Suprapubic skin (tissue), 4 donors: Measurements from ENCODE around the gene CROCC2. TPM values are rescaled to one million over a fixed set of nuclear protein-coding genes. Genes with fewer than 3 reads are reported as not detected.

Experiments
- DNase-seq, 2 donors: peaks; one replicate each; pipeline ENCODE4 v3.0.0-alpha.2; 2019; ENCODE audit warnings: low spot score in 2 of 2
- H3K27ac ChIP-seq: fragments of 200-600 bp; sonication (generic); one replicate; pipeline ENCODE4 v1.5.1; 2019
- H3K27me3 ChIP-seq: fragments of 200-600 bp; sonication (generic); one replicate; pipeline ENCODE4 v1.5.1; 2019
- H3K36me3 ChIP-seq: fragments of 200-600 bp; sonication (generic); one replicate; pipeline ENCODE4 v1.5.1; 2019
- H3K4me1 ChIP-seq: fragments of 200-600 bp; sonication (generic); one replicate; pipeline ENCODE4 v1.5.1; 2019
- H3K4me3 ChIP-seq: fragments of 200-600 bp; sonication (generic); one replicate; pipeline ENCODE4 v1.5.1; 2019; ENCODE audit warnings: mild to moderate bottlenecking
- H3K9me3 ChIP-seq: fragments of 200-600 bp; sonication (generic); one replicate; pipeline ENCODE4 v1.5.1; 2019
- CTCF ChIP-seq, 2 donors: fragments of 200-600 bp in 1 of 2; fragments of 450-650 bp in 1 of 2; sonication (generic) in 1 of 2; IDR thresholded peaks; one replicate each; pipeline ENCODE4 v1.5.1; 2016 to 2019; ENCODE audit warnings: antibody characterized with exemption in 2 of 2, mild to moderate bottlenecking in 1 of 2, moderate library complexity in 1 of 2
- EP300 ChIP-seq: sonication (generic); formaldehyde crosslinking; IDR thresholded peaks from one replicate; pipeline ENCODE4 v1.6.1; 2017; ENCODE audit warnings: antibody characterized with exemption
- POLR2A ChIP-seq, 2 donors: fragments of 450-650 bp; IDR thresholded peaks; one replicate each; pipeline ENCODE4 v1.6.1; 2017; ENCODE audit warnings: antibody characterized with exemption in 2 of 2, mild to moderate bottlenecking in 2 of 2, moderate library complexity in 2 of 2
- POLR2AphosphoS5 ChIP-seq, 3 donors: sonication (generic); formaldehyde crosslinking; IDR thresholded peaks; one replicate each; pipeline ENCODE4 v1.6.1; 2017; ENCODE audit warnings: antibody characterized with exemption in 3 of 3
- WGBS: methylation state at CpG from one replicate; pipeline ENCODE4 v1.1.5; 2018; 5-methylcytosine and 5-hydroxymethylcytosine counted together
- total RNA-seq, 4 donors: library from RNA; depleted of rRNA; stranded (reverse); fragments of >200 nt; gene quantifications; one replicate each; pipeline ENCODE4 v1.1.0, GENCODE V29; 2016

Gene CROCC2
- total RNA-seq, 4 donors from 2014 or later: not detected

- no peaks in the 10 kb centered on the region for H3K27me3 ChIP-seq
- TF ChIP-seq POLR2AphosphoS5 (IDR thresholded peaks at IDR 0.05) (no peak), EP300 (no peak), CTCF (IDR thresholded peaks at IDR 0.05) (no peak)
- peaks cover 36% of the 10 kb centered on the region for H3K4me1 ChIP-seq
- no peaks in the 10 kb centered on the region for H3K36me3 ChIP-seq
- H3K4me3 ChIP-seq: no peak overlapping the region
- 84% methylated on average over 9 of the region's 14 CpGs for WGBS
- DNase-seq: no peak
- no peak overlapping the region for H3K27ac ChIP-seq
- H3K9me3 ChIP-seq: no peaks in the 10 kb centered on the region
These were observed 15.4 kb upstream of the CROCC2 start for GRCh38 chr2:240890691-240891090.

GRCh38 chr2:240891492-240892340, 14.4 kb upstream of the CROCC2 start:
- DNase-seq: no peak
- TF ChIP-seq POLR2AphosphoS5 (IDR thresholded peaks at IDR 0.05) (no peak), EP300 (no peak), POLR2A (IDR thresholded peaks at IDR 0.05) (no peak), CTCF (IDR thresholded peaks at IDR 0.05) (no peak)
- WGBS: 78% methylated on average over 16 of the region's 20 CpGs
- H3K27ac ChIP-seq: no peak overlapping the region
- H3K27me3 ChIP-seq: no peaks in the 10 kb centered on the region
- H3K4me1 ChIP-seq: peaks cover 45% of the 10 kb centered on the region
- no peaks in the 10 kb centered on the region for H3K36me3 ChIP-seq
- H3K4me3 ChIP-seq: no peak overlapping the region
- H3K9me3 ChIP-seq: no peaks in the 10 kb centered on the region

- Histone ChIP-seq H3K4me3 (peak overlapping the region; percentile 21), H3K4me1 (peaks cover 51% of the 10 kb centered on the region), H3K36me3 (no peaks in the 10 kb centered on the region), H3K27me3 (no peaks in the 10 kb centered on the region), H3K9me3 (no peaks in the 10 kb centered on the region), H3K27ac (peak overlapping the region; percentile 34)
- TF ChIP-seq EP300 (no peak), POLR2A (IDR thresholded peaks at IDR 0.05) (no peak), CTCF (IDR thresholded peaks at IDR 0.05) (no peak), POLR2AphosphoS5 (IDR thresholded peaks at IDR 0.05) (no peak)
- 64% methylated on average over 7 of the region's 9 CpGs for WGBS
- DNase-seq: no peak
These were observed 13.8 kb upstream of the CROCC2 start for GRCh38 chr2:240892356-240892755.

GRCh38 chr2:240892925-240893324, 13.2 kb upstream of the CROCC2 start:
- H3K4me1 ChIP-seq: peaks cover 57% of the 10 kb centered on the region
- no peaks in the 10 kb centered on the region for H3K36me3 ChIP-seq
- no peaks in the 10 kb centered on the region for H3K27me3 ChIP-seq
- no peak for TF ChIP-seq POLR2A (IDR thresholded peaks at IDR 0.05)
- WGBS: 86% methylated on average over 1 of the region's 12 CpGs
- DNase-seq: no peak
- H3K27ac ChIP-seq: peak overlapping the region; percentile 34
- H3K9me3 ChIP-seq: no peaks in the 10 kb centered on the region
- H3K4me3 ChIP-seq: peak overlapping the region; percentile 21

GRCh38 chr2:240893363-240893844, 12.7 kb upstream of the CROCC2 start:
- no peaks in the 10 kb centered on the region for H3K27me3 ChIP-seq
- H3K27ac ChIP-seq: peak overlapping the region; percentile 34
- no CpG with 5 or more reads among the region's 17 CpGs for WGBS
- H3K4me3 ChIP-seq: peak overlapping the region; percentile 21
- peaks cover 62% of the 10 kb centered on the region for H3K4me1 ChIP-seq
- H3K9me3 ChIP-seq: no peaks in the 10 kb centered on the region
- DNase-seq: no peak
- no peak for TF ChIP-seq EP300
- no peak for TF ChIP-seq CTCF (IDR thresholded peaks at IDR 0.05)
- no peak for TF ChIP-seq POLR2AphosphoS5 (IDR thresholded peaks at IDR 0.05)
- TF ChIP-seq POLR2A (IDR thresholded peaks at IDR 0.05): no peak
- no peaks in the 10 kb centered on the region for H3K36me3 ChIP-seq
